Left lobe of liver (tissue), 2 donors: ENCODE measurements around the gene MCF2L. TPM values are rescaled to one million over a fixed set of nuclear protein-coding genes. Genes with fewer than 3 reads are reported as not detected.
"Not testable (repeated sequence)": the region's sequence is repeated elsewhere in the genome, so short reads cannot be mapped to it uniquely, and the experiment has no call there.

Experiments used
- ATAC-seq: fragments of 200-7000 bp; cut with Tn5 transposase; one replicate; pipeline ENCODE4 v1.9.1; 2020; ENCODE audit warnings: mild to moderate bottlenecking, moderate library complexity
- DNase-seq: peaks from one replicate; pipeline ENCODE4 v3.0.0-alpha.2; 2020; ENCODE audit warnings: low spot score
- total RNA-seq: library from RNA; stranded (reverse); gene quantifications from one replicate; pipeline ENCODE4 v1.2.1, GENCODE V29; 2021
- donor health status: DM: no; HTN: no; CAD: no; lungs with moderate emphysema.
- donor health status: DM: no; HTN: yes; CAD: no.

MCF2L gene
- total RNA-seq, 1 donor from 2014 or later, result 14.9 TPM

- DNase-seq, result no peak
- no peak for ATAC-seq
Measured at GRCh38 chr13:113089693-113090414, 120.8 kb downstream of the MCF2L start.

- DNase-seq (no peak), ATAC-seq (no peak)
Measured at GRCh38 chr13:113090415-113090770, 121.4 kb downstream of the MCF2L start.

GRCh38 chr13:113090806-113091205 lies 121.8 kb downstream of the MCF2L start:
- ATAC-seq, result no peak
- DNase-seq, result no peak

GRCh38 chr13:113091211-113091771 lies 122.3 kb downstream of the MCF2L start:
- no peak for ATAC-seq
- no peak for DNase-seq

- ATAC-seq, result no peak
- DNase-seq, result no peak
Measured at GRCh38 chr13:113091891-113092775, 123.1 kb downstream of the MCF2L start.

- no peak for ATAC-seq
- no peak for DNase-seq
Measured at GRCh38 chr13:113092776-113093579, 124.0 kb downstream of the MCF2L start.

- ATAC-seq, result no peak
- DNase-seq, result no peak
Measured at GRCh38 chr13:113093580-113094409, 124.8 kb downstream of the MCF2L start.

GRCh38 chr13:113094410-113094800 lies 125.4 kb downstream of the MCF2L start:
- ATAC-seq (no peak), DNase-seq (no peak)

- DNase-seq, result no peak
- no peak for ATAC-seq
Measured at GRCh38 chr13:113095146-113096051, 126.4 kb downstream of the MCF2L start.

- ATAC-seq (no peak), DNase-seq (no peak)
Measured at GRCh38 chr13:113096052-113096744, 127.2 kb downstream of the MCF2L start.

- no peak for DNase-seq
- no peak for ATAC-seq
Measured at GRCh38 chr13:113096745-113097305, 127.8 kb downstream of the MCF2L start.

- ATAC-seq (no peak), DNase-seq (no peak)
Measured at GRCh38 chr13:113097651-113098050, 128.6 kb downstream of the MCF2L start.

GRCh38 chr13:113098162-113098732 lies 129.2 kb downstream of the MCF2L start:
- DNase-seq (no peak), ATAC-seq (no peak)

GRCh38 chr13:113099142-113099541 lies 130.1 kb downstream of the MCF2L start:
- DNase-seq, result no peak
- ATAC-seq, result no peak

GRCh38 chr13:113102302-113102701 lies 133.3 kb downstream of the MCF2L start:
- not testable (repeated sequence) for DNase-seq, ATAC-seq

- ATAC-seq (no peak), DNase-seq (no peak)
Measured at GRCh38 chr13:113102727-113103126, 133.7 kb downstream of the MCF2L start.

- no peak for DNase-seq
- no peak for ATAC-seq
Measured at GRCh38 chr13:113103646-113104045, 134.6 kb downstream of the MCF2L start.
